ENCODE measurements around the gene KLF16. TPM values are rescaled to one million over a fixed set of nuclear protein-coding genes. Genes with fewer than 3 reads are reported as not detected.

KLF16 gene
- total and polyA plus RNA-seq, 9 of the 15 experiments (the other 6 are each of a cell fraction or from before 2014, with no cell fraction given): 0.04 to 60.4 (median 6.8) TPM

DNA sequence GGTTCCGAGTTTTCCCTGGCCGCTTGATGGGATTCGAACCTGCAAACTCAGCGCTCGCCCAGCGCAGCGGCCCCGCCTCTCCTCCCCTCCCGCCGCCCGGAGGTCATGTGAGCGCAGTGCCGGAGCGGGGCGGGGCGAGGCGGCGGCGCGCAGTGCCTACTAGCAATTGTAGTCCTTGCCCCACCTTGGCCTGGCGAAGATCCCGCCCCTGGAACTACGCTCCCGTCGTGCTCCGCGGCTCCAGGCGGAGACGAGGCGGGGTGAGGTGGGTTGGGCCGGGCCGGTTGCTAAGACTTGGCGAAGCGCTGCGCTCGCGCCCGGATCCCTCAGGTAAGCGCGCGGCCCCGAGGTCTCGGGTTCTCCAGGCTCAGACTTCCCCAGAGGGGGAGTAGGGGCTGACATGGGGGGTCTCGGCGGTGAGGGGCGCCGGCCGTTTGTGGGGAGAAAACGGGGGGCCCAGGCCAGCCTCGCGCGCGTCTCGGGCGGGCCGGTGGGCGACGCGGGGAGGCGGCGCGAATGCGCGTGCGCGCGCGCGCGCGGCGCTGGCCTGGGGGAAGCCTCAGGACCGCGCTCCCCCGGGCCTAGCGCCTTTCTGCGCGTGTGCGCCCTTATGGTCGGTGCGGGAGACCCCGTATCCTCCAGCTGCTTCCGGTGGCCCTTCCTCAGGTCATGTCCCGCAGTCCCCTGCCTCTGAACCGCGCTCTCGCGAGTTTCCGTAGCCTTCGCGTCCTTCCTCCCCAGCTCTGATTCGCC lies 41.9 kb upstream of the KLF16 start, which contains the start of the genes ADAT3 and SCAMP4 (continued):
- TF ChIP-seq, protein P1, sequence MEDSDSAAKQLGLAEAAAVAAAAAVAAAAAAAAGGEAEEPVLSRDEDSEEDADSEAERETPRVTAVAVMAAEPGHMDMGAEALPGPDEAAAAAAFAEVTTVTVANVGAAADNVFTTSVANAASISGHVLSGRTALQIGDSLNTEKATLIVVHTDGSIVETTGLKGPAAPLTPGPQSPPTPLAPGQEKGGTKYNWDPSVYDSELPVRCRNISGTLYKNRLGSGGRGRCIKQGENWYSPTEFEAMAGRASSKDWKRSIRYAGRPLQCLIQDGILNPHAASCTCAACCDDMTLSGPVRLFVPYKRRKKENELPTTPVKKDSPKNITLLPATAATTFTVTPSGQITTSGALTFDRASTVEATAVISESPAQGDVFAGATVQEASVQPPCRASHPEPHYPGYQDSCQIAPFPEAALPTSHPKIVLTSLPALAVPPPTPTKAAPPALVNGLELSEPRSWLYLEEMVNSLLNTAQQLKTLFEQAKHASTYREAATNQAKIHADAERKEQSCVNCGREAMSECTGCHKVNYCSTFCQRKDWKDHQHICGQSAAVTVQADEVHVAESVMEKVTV (CRISPR knock-in tag; IDR thresholded peaks at IDR 0.05): no peak
- no peak for TF ChIP-seq SAFB (IDR thresholded peaks at IDR 0.05; ENCODE audit: borderline replicate concordance, low read depth, low read length)
- no peak for TF ChIP-seq SP2 (IDR thresholded peaks at IDR 0.05; ENCODE audit: extremely low read depth, low read depth, low read length, poor library complexity, severe bottlenecking)
- TF ChIP-seq NUFIP1 (IDR thresholded peaks at IDR 0.05; ENCODE audit: partially characterized antibody): no peak
- TF ChIP-seq, protein P2, sequence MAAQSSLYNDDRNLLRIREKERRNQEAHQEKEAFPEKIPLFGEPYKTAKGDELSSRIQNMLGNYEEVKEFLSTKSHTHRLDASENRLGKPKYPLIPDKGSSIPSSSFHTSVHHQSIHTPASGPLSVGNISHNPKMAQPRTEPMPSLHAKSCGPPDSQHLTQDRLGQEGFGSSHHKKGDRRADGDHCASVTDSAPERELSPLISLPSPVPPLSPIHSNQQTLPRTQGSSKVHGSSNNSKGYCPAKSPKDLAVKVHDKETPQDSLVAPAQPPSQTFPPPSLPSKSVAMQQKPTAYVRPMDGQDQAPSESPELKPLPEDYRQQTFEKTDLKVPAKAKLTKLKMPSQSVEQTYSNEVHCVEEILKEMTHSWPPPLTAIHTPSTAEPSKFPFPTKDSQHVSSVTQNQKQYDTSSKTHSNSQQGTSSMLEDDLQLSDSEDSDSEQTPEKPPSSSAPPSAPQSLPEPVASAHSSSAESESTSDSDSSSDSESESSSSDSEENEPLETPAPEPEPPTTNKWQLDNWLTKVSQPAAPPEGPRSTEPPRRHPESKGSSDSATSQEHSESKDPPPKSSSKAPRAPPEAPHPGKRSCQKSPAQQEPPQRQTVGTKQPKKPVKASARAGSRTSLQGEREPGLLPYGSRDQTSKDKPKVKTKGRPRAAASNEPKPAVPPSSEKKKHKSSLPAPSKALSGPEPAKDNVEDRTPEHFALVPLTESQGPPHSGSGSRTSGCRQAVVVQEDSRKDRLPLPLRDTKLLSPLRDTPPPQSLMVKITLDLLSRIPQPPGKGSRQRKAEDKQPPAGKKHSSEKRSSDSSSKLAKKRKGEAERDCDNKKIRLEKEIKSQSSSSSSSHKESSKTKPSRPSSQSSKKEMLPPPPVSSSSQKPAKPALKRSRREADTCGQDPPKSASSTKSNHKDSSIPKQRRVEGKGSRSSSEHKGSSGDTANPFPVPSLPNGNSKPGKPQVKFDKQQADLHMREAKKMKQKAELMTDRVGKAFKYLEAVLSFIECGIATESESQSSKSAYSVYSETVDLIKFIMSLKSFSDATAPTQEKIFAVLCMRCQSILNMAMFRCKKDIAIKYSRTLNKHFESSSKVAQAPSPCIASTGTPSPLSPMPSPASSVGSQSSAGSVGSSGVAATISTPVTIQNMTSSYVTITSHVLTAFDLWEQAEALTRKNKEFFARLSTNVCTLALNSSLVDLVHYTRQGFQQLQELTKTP (IDR thresholded peaks at IDR 0.05; ENCODE audit: low read depth in 1 of 2, partially characterized antibody in 2 of 2): peak in 1 of 2 experiments; percentile 97
- TF ChIP-seq, protein P3, sequence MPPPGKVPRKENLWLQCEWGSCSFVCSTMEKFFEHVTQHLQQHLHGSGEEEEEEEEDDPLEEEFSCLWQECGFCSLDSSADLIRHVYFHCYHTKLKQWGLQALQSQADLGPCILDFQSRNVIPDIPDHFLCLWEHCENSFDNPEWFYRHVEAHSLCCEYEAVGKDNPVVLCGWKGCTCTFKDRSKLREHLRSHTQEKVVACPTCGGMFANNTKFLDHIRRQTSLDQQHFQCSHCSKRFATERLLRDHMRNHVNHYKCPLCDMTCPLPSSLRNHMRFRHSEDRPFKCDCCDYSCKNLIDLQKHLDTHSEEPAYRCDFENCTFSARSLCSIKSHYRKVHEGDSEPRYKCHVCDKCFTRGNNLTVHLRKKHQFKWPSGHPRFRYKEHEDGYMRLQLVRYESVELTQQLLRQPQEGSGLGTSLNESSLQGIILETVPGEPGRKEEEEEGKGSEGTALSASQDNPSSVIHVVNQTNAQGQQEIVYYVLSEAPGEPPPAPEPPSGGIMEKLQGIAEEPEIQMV (tag; conservative IDR thresholded peaks at IDR 0.05; ENCODE audit: low read depth): no peak
- TF ChIP-seq, protein P4, sequence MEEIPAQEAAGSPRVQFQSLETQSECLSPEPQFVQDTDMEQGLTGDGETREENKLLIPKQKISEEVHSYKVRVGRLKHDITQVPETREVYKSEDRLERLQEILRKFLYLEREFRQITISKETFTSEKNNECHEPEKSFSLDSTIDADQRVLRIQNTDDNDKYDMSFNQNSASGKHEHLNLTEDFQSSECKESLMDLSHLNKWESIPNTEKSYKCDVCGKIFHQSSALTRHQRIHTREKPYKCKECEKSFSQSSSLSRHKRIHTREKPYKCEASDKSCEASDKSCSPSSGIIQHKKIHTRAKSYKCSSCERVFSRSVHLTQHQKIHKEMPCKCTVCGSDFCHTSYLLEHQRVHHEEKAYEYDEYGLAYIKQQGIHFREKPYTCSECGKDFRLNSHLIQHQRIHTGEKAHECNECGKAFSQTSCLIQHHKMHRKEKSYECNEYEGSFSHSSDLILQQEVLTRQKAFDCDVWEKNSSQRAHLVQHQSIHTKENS (CRISPR knock-in tag; IDR thresholded peaks at IDR 0.05): no peak
- peak; percentile 9; the same call in 1 of the 2 replicates for TF ChIP-seq CBX1 (IDR thresholded peaks at IDR 0.05; ENCODE audit: low read depth)
- no peak for TF ChIP-seq ZNF780A (CRISPR knock-in tag; IDR thresholded peaks at IDR 0.05)
- TF ChIP-seq DPF2 (IDR thresholded peaks at IDR 0.05): no peak; the same call in 1 of the 2 replicates
